ENCODE data around the gene UNC13B.
"Not testable (repeated sequence)": the region's sequence is repeated elsewhere in the genome, so short reads cannot be mapped to it uniquely, and the experiment has no call there.

UNC13B gene

GRCh38 chr9:35183755-35184480 is 22.1 kb downstream of the UNC13B start:
- H3K9me3 ChIP-seq (ENCODE audit: control insufficient read depth, insufficient read depth, low read length); H3K36me3 ChIP-seq (ENCODE audit: control insufficient read depth, insufficient read depth, low read length); H3K27ac ChIP-seq (ENCODE audit: low read length); H3K4me3 ChIP-seq (ENCODE audit: low read length); DNase-seq (ENCODE audit: low read depth, low spot score); H3K4me1 ChIP-seq (ENCODE audit: control insufficient read depth, insufficient read depth, low read length); H3K27me3 ChIP-seq (ENCODE audit: control insufficient read depth, insufficient read depth, low read length): not testable (repeated sequence)
- no CpG with 5 or more reads among the region's 53 CpGs for WGBS (ENCODE audit: insufficient coverage, insufficient read length)

GRCh38 chr9:35186524-35186923 is 24.7 kb downstream of the UNC13B start:
- no peak for DNase-seq (ENCODE audit: low read depth, low spot score)
- no peak overlapping the region for H3K4me3 ChIP-seq (ENCODE audit: low read length)
- H3K27me3 ChIP-seq (ENCODE audit: control insufficient read depth, insufficient read depth, low read length), result no peaks in the 10 kb centered on the region
- H3K4me1 ChIP-seq (ENCODE audit: control insufficient read depth, insufficient read depth, low read length), result no peaks in the 10 kb centered on the region
- no peak overlapping the region for H3K27ac ChIP-seq (ENCODE audit: low read length)
- no CpG with 5 or more reads among the region's 5 CpGs for WGBS (ENCODE audit: insufficient coverage, insufficient read length)
- peaks cover 2% of the 10 kb centered on the region; the same call in 1 of the 2 replicates for H3K9me3 ChIP-seq (ENCODE audit: control insufficient read depth, insufficient read depth, low read length)
- H3K36me3 ChIP-seq (ENCODE audit: control insufficient read depth, insufficient read depth, low read length), result no peaks in the 10 kb centered on the region

GRCh38 chr9:35190203-35190602 is 28.4 kb downstream of the UNC13B start:
- no peaks in the 10 kb centered on the region; the same call in 1 of the 2 replicates for H3K9me3 ChIP-seq (ENCODE audit: control insufficient read depth, insufficient read depth, low read length)
- DNase-seq (ENCODE audit: low read depth, low spot score), result no peak
- WGBS (ENCODE audit: insufficient coverage, insufficient read length), result no CpG with 5 or more reads among the region's 1 CpG
- H3K4me1 ChIP-seq (ENCODE audit: control insufficient read depth, insufficient read depth, low read length), result no peaks in the 10 kb centered on the region
- H3K4me3 ChIP-seq (ENCODE audit: low read length), result no peak overlapping the region
- no peak overlapping the region for H3K27ac ChIP-seq (ENCODE audit: low read length)
- no peaks in the 10 kb centered on the region for H3K27me3 ChIP-seq (ENCODE audit: control insufficient read depth, insufficient read depth, low read length)
- H3K36me3 ChIP-seq (ENCODE audit: control insufficient read depth, insufficient read depth, low read length), result no peaks in the 10 kb centered on the region

- Histone ChIP-seq H3K27me3 (ENCODE audit: control insufficient read depth, insufficient read depth, low read length) (no peaks in the 10 kb centered on the region), H3K36me3 (ENCODE audit: control insufficient read depth, insufficient read depth, low read length) (no peaks in the 10 kb centered on the region), H3K4me1 (ENCODE audit: control insufficient read depth, insufficient read depth, low read length) (no peaks in the 10 kb centered on the region), H3K27ac (ENCODE audit: low read length) (no peak overlapping the region), H3K9me3 (ENCODE audit: control insufficient read depth, insufficient read depth, low read length) (no peaks in the 10 kb centered on the region; the same call in 1 of the 2 replicates), H3K4me3 (ENCODE audit: low read length) (no peak overlapping the region)
- no CpG with 5 or more reads among the region's 2 CpGs for WGBS (ENCODE audit: insufficient coverage, insufficient read length)
- DNase-seq (ENCODE audit: low read depth, low spot score), result no peak
Observed at GRCh38 chr9:35191105-35191504, 29.3 kb downstream of the UNC13B start.

GRCh38 chr9:35193762-35194161 is 32.0 kb downstream of the UNC13B start:
- no peak overlapping the region for H3K4me3 ChIP-seq (ENCODE audit: low read length)
- H3K4me1 ChIP-seq (ENCODE audit: control insufficient read depth, insufficient read depth, low read length), result no peaks in the 10 kb centered on the region
- no peaks in the 10 kb centered on the region; the same call in 1 of the 2 replicates for H3K9me3 ChIP-seq (ENCODE audit: control insufficient read depth, insufficient read depth, low read length)
- H3K36me3 ChIP-seq (ENCODE audit: control insufficient read depth, insufficient read depth, low read length), result no peaks in the 10 kb centered on the region; the same call in 1 of the 2 replicates
- WGBS (ENCODE audit: insufficient coverage, insufficient read length), result no CpG with 5 or more reads among the region's 4 CpGs
- H3K27ac ChIP-seq (ENCODE audit: low read length), result no peak overlapping the region
- H3K27me3 ChIP-seq (ENCODE audit: control insufficient read depth, insufficient read depth, low read length), result no peaks in the 10 kb centered on the region
- no peak for DNase-seq (ENCODE audit: low read depth, low spot score)

- H3K27ac ChIP-seq (ENCODE audit: low read length), result no peak overlapping the region
- no CpG with 5 or more reads among the region's 1 CpG for WGBS (ENCODE audit: insufficient coverage, insufficient read length)
Observed at GRCh38 chr9:35195683-35196082, 33.9 kb downstream of the UNC13B start.

GRCh38 chr9:35198191-35198590 is 36.4 kb downstream of the UNC13B start:
- H3K36me3 ChIP-seq (ENCODE audit: control insufficient read depth, insufficient read depth, low read length), result no peaks in the 10 kb centered on the region; the same call in 1 of the 2 replicates
- WGBS (ENCODE audit: insufficient coverage, insufficient read length), result no CpG with 5 or more reads among the region's 4 CpGs
- H3K27me3 ChIP-seq (ENCODE audit: control insufficient read depth, insufficient read depth, low read length), result no peaks in the 10 kb centered on the region
- no peak overlapping the region for H3K27ac ChIP-seq (ENCODE audit: low read length)
- no peak for DNase-seq (ENCODE audit: low read depth, low spot score)
- H3K4me1 ChIP-seq (ENCODE audit: control insufficient read depth, insufficient read depth, low read length), result no peaks in the 10 kb centered on the region
- H3K4me3 ChIP-seq (ENCODE audit: low read length), result no peak overlapping the region
- no peaks in the 10 kb centered on the region for H3K9me3 ChIP-seq (ENCODE audit: control insufficient read depth, insufficient read depth, low read length)

More at GRCh38 chr9:35195683-35196082, 33.9 kb downstream of the UNC13B start:
- Histone ChIP-seq H3K27me3 (ENCODE audit: control insufficient read depth, insufficient read depth, low read length) (no peaks in the 10 kb centered on the region), H3K4me1 (ENCODE audit: control insufficient read depth, insufficient read depth, low read length) (no peaks in the 10 kb centered on the region), H3K4me3 (ENCODE audit: low read length) (no peak overlapping the region), H3K9me3 (ENCODE audit: control insufficient read depth, insufficient read depth, low read length) (no peaks in the 10 kb centered on the region; the same call in 1 of the 2 replicates), H3K36me3 (ENCODE audit: control insufficient read depth, insufficient read depth, low read length) (no peaks in the 10 kb centered on the region; the same call in 1 of the 2 replicates)
- no peak for DNase-seq (ENCODE audit: low read depth, low spot score)

- Histone ChIP-seq H3K9me3 (ENCODE audit: control insufficient read depth, insufficient read depth, low read length) (peaks cover 5% of the 10 kb centered on the region), H3K27ac (ENCODE audit: low read length) (no peak overlapping the region), H3K36me3 (ENCODE audit: control insufficient read depth, insufficient read depth, low read length) (no peaks in the 10 kb centered on the region), H3K4me3 (ENCODE audit: low read length) (no peak overlapping the region), H3K27me3 (ENCODE audit: control insufficient read depth, insufficient read depth, low read length) (no peaks in the 10 kb centered on the region), H3K4me1 (ENCODE audit: control insufficient read depth, insufficient read depth, low read length) (no peaks in the 10 kb centered on the region)
- no peak for DNase-seq (ENCODE audit: low read depth, low spot score)
- WGBS (ENCODE audit: insufficient coverage, insufficient read length), result no CpG with 5 or more reads among the region's 2 CpGs
Observed at GRCh38 chr9:35203528-35203927, 41.7 kb downstream of the UNC13B start.

GRCh38 chr9:35205340-35205739 is 43.5 kb downstream of the UNC13B start:
- Histone ChIP-seq H3K27ac (ENCODE audit: low read length) (no peak overlapping the region), H3K9me3 (ENCODE audit: control insufficient read depth, insufficient read depth, low read length) (peaks cover 5% of the 10 kb centered on the region), H3K4me1 (ENCODE audit: control insufficient read depth, insufficient read depth, low read length) (no peaks in the 10 kb centered on the region), H3K4me3 (ENCODE audit: low read length) (no peak overlapping the region), H3K36me3 (ENCODE audit: control insufficient read depth, insufficient read depth, low read length) (no peaks in the 10 kb centered on the region), H3K27me3 (ENCODE audit: control insufficient read depth, insufficient read depth, low read length) (no peaks in the 10 kb centered on the region)
- WGBS (ENCODE audit: insufficient coverage, insufficient read length), result no CpG with 5 or more reads among the region's 1 CpG
- DNase-seq (ENCODE audit: low read depth, low spot score), result no peak

GRCh38 chr9:35211854-35212253 is 50.0 kb downstream of the UNC13B start:
- no CpG with 5 or more reads among the region's 4 CpGs for WGBS (ENCODE audit: insufficient coverage, insufficient read length)
- no peak overlapping the region for H3K4me3 ChIP-seq (ENCODE audit: low read length)
- no peaks in the 10 kb centered on the region for H3K36me3 ChIP-seq (ENCODE audit: control insufficient read depth, insufficient read depth, low read length)
- H3K27me3 ChIP-seq (ENCODE audit: control insufficient read depth, insufficient read depth, low read length), result no peaks in the 10 kb centered on the region
- no peak overlapping the region for H3K27ac ChIP-seq (ENCODE audit: low read length)
- DNase-seq (ENCODE audit: low read depth, low spot score), result no peak
- no peaks in the 10 kb centered on the region for H3K9me3 ChIP-seq (ENCODE audit: control insufficient read depth, insufficient read depth, low read length)
- no peaks in the 10 kb centered on the region for H3K4me1 ChIP-seq (ENCODE audit: control insufficient read depth, insufficient read depth, low read length)
